GM18519 (cell line): ENCODE measurements around the gene SLC26A1.

Source experiments
- ATAC-seq: cut with Tn5 transposase; IDR thresholded peaks from one replicate; pipeline ENCODE4 v1.9.1; 2021; ENCODE audit warnings: mild to moderate bottlenecking, moderate library complexity; ENCODE audit not compliant: unreplicated experiment, low FRiP score

SLC26A1 gene

DNA sequence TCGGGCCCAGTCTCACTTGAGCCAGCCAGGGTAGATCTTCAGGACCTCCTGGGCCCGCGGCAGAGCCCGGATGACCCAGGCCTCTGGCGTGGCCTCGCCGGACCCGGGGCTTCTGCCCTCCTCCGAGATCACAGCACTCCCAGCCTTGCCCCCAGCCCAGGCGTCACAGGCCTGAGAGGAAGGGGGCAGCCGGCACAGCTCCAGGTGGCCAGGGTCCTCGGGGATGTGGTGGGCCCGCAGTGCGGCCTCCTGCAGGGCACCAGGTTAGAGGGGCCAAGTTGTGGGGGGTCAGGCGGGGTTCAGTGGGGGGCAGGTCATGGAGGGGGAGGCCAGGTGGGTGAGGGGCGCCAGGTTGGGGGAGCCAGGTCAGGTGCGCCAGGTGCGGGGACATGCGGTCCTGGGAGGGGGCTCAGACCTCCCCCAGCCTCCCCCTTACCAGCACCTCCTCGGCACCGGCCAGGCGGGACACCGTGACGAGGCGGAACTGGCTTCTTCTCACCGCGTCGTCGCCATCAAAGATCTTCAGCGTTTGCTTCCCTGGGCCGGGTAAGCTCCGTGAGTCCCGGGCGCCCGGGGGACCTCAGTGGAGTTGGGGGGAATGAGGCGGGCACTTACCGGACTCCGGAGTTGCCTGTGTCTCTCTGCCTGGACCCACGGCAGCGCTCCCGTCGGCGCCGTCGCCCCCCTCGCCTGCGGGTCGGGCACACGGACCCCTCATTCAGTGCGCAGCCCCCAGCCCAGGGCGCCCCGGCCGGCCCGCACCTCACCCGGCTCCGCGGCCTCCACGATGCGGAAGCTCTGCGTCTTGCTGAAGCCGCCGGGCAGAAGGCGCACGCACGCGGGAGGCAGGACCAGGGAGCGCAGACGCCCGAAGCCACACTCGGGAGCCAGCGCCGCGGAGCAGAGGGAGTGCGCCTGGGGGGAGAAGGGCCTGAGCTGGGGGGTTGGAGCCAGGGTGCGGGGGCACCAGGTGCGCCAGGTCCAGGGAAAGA is 25.8 kb downstream of the SLC26A1 start:
- no peak for ATAC-seq

DNA sequence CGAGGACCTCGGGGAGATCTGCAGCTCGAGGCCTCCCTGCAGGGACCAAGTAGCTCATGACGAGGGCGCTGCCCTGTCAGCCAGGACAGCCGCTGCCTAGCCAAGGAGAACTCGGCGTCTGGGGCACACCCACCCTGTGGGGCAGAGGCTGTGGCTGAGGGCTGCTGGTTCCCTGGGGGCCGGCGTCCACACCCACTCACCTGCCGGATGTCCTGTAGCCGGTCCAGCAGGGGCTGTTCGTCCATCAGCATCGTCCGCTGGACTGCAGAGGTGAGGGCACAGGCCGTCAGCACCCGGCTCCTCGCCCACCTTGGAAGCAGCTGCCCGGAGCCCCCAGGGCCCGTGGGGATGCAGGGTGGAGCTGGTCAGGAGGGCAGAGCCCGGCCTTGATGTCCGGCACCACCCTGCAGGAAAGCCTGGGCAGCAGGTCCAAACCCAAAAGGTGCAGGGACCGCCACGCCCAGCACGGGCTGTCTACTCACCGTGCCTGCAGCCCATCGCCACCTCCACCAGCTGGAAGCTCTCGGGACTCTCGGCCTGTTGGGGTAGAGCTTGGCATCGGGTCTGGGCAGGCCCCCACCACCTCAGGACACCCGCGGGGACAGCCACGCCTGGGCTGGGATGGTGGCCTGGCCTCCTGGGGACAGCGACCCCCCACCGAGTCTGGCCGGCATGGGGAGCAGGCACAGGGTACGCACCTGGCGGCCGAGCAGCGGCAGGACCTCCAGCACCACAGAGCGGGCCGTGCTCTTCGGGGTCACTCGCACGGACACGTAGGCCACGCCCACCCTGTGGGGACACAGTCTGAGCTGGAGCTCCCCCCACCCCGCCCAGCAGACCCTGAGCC is 26.7 kb downstream of the SLC26A1 start:
- no peak for ATAC-seq

DNA sequence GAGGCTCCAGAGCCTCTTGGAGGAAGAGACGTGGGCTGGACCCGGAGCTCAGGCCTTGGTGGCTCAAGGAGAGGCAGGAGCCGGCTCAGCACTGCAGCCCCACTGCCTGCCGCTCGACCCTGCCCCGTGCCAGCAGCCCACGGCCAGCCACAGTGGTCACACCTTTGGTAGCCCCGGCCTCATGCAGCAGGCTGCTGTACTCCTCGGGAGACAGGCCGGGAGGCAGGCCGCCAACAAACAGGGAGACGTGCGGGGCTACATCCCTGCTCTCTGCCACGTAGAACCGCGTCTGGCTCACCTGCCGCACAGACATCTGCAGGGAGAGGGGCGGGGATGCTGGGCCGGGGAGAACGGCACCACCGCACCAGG is 27.5 kb downstream of the SLC26A1 start:
- no peak for ATAC-seq

DNA sequence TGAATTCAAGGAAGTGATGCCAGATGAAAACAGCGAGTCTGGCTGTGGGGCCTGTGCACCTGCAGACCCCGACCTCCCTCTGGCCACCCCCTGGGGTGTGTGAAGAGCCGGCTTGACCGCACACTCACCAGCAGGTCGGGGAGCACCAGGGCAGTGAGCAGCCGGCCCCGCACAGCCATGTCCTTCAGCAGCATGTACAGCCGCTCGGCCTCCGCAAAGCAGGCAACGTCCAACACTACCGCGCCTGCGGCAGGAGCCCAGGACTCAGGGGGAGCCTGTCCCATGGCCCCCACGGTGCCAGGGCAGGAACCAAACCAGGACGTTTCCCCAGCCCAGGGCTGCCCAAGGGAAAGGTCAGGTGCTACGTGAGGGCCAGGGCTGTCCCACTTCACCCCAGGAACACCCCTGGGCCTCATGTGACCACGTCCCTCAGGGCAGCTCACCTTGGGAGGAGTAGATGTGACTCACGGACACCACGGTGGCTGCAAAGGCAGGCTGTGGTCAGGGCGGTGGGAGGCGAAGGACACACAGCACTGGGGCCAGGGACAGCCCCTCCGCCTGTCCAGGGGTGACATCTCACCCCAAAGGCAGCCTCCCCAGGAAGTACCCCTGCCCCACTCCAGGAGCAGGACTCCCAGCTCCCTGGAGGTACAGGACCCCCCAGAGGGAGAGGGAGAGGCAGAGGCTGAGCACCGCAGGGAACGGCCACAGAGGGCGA is 28.0 kb downstream of the SLC26A1 start:
- ATAC-seq, result no peak

DNA sequence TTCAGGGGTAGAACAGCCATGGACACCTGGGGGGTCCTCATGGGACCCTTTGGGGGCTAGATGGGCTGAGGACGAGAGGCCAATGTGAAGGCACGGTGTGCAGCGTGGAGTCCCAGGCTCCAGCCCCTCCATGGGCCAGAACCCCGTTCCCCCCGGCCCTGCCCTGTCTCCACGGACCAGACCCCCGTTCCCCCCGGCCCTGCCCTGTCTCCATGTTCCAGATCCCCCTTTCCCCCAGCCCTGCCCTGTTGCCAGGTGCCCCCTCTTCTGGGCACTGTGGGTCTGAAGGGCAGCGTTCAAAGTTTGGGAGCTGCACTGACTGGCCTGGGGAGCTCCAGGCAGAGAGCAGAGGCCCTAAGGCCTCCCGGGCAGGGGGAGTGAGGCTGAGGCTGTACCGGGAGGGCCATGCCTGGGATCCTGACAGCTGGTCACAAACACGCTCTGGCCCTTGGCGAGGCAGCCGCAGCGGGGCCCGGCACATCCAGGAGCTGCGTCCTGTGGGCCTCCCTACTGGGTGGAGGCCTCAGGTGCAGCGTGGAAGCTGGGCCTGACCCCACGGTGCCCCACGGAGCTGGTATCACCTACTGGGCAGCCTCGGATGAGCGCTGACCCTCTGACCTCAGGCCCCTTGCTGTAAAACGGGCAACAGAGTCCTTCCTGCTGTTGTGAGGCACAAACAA is 28.7 kb downstream of the SLC26A1 start:
- no peak for ATAC-seq

DNA sequence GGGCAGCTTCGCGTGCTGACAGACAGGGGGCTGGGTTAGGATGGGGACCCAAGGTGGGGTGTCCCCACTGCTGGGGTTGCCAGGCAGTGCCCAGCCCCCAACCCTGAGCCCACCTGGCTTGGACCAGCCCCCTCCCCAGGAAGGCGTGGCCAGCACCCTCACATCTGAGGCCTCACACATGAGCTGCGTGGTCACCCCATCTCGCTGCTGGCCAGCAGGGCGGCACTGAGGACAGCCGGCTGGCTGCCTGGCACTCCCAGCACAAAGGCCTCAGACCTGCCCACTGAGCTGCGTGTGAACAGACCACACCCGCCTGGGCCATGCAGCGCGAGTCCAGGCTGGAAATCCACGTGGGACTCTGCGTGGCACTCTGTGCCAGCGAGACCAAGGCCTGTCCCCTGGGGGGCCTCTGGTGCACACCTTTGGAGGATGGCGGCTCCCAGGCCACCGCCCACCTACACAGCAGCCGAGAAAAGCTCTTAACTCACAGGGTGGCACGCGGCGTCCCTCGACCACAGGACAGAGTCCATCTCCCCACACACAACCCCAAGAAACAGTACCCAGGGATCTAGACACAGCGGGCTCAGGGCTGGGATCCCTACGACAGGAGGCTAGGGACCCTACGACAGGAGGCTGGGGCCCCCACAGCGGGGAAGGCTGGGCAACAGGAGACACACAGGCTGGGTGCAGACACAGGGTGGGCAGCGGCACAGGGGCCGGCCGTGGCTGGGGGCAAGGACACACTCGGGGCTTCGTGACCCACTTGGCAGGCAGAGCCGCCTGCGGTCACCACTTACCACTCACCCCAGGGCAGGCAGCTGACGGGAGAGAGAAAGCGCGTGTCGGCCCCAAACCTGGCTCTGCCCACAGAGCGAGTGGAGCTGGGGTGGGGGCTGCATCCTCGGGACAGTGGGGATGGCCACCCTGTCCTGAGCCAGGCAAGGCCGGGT is 29.7 kb downstream of the SLC26A1 start:
- ATAC-seq, result no peak

DNA sequence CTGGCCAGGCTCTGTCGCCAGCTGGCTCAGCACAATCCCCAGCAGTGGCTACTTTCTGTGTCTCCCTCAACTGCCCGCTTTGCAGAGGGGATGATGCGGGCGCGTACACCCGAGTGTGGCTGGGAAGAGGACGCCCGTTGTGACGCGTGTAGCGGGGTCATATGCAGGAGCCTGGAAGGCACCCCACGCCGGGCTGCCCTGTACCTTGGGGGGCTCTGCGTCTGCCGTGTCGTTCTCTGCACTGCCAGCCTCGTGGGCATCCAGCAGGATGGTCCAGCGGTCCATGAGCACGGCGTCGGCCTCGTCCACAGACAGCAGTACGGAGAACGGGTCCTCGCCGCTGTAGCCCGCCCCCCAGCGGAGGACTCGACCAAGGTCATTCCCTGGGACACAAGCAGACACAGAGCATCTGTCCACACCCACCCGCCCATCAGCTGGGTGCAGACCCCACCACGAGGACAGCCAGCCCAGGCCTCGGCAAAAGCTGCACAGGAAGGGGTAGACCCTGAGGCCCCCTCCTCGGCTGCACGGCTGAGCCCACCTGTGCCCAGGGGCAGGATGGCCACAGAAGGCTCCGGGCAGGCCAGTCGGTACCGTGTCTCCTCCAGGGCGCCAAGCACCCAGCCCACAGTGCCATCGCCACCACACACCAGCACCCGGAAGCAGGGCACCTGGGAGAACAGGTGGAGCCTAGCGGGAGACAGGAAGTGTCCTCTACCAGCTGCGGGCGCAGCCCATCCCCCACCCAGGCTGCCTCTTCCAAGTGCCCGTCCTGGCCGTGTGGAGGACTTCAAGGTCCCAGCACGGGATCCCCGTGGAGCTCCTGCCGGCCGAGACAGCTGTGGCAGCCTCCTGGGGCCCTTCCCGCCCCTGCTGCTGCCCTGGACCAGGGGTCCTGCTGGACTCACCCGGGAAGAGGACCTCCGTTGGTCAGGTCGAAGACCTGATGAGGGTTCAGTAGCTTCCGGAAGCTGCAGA is 30.7 kb downstream of the SLC26A1 start:
- ATAC-seq, result no peak

DNA sequence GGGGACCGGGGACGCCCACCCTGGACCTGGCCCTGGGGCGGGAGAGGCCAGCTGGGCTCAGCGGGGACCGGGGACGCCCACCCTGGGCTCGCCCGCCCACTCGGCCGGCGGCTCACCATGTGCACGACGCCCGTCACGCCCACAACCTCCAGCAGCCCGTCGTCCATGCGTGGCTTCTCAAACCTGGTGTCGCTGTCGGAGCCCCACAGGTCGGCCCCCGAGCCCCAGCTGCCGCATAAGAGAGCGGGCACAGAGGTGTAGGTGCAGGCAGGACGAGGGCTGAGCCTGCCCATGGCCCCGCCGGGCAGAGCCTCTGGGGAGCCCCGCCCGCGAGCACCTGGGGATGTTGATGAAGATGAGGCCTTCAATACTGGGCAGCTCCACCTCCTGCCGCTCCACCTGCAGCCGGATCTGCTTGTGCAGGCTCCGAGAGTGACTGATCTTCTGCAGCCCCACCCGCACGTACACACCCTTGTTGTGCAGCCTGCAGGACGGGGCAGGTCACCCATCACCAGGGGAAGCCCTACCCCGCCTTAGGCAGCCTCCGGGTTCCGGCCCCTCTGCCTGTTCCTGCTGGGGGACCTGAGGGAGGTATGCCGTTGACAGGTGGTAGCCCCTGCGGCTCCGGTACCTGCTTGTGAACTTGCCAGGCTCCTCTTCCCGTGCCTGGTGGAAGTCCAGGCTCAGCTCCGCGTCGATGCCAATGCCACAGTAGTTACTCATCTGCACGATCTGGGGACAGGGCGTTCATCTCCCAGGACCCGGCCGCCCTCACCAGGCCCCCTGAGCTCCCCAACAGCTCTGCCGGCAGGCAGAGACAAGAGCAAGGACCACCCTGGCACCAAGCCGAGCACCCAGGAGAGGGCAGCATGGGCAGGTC is 31.6 kb downstream of the SLC26A1 start:
- ATAC-seq, result no peak

DNA sequence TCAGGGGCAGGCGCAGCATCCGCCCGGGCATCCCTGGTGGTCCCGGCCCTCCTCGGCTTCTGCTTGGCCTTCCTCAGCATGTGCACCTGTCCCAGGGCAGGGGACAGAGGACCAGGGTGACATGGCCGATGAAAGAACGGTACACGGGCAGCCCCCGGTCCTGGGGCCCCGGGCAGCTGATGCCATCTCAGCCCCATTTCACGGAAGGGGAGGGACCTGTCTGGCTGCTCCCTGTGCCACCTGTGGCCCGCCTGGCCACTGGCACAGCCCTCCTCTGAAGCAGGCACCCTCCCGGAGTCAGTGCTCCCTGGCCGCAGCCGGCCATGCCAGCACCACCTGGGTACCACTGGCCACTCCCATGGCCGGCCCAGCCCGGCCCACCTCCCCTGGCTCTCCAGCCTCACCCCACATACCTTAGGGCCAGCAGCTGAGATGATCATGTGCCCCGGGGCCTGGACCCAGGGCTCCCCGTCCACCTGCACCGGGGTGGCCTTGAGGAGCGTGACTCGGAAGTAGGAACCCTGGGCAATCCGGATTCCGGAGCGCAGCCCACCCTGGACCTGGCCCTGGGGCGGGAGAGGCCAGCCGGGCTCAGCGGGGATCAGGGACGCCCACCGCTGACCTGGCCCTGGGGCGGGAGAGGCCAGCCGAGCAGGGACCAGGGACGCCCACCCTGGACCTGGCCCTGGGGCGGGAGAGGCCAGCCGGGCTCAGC is 32.4 kb downstream of the SLC26A1 start:
- ATAC-seq, result no peak

DNA sequence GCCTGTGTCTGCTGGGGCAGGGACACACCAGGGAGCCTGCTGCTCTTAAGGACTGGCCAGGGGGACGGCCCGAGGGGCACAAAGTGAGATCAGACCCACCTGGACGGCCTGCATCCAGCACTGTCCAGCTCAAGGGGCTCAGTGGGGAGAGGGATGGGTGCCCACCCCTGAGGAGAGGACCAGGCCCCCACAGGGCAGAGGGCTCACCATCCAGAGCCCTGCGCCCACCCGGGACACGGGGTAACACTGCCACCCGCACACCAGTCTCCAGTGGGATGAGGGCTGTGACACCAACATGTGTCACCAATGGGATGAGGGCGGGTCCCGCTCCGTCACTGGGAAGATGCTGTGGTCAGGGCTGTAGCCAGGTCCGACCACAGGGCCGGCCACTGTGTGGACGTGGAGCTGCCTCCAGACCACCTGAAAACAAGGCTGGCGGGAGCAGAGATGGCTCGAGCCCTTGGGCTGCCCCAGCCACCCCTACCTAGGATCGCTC is 33.0 kb downstream of the SLC26A1 start:
- ATAC-seq, result no peak

DNA sequence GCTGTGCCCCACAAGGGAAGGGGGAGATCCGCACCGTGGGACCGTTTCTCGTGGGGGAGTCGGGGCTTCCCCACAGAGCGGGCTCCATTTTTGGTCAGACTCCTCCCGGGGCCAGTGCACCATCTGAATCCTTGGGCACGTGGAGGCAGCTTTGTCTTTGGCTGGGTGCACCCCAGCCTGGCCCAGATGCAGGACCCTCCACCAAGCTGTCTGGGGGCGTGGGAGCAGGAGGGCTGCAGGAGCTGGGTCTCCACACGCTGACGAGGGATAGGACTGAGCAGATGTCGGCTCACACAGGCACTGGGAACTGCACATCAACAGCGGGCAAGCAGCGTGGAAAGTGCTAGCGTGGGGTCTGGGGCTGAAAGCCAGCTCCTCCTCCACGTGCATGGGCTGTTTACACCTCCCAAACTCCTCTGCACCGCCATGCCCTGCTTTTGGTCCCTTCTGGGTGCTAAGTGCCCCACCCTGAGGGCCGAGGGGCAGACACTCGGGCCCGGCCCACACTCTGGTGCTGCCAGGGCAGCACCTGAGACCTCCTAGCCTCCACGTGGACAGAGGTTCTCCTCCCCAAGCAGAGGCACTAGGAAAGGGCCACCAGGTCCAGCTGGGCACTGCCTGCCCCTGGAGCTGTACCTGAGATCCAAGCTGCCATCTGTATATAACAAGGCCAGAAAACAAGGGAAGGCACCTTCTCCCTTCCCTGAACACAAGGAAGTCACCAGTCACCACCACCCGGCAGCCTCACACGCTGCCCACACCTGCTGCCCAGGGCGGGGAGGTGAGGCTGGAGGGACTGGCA is 33.7 kb downstream of the SLC26A1 start:
- ATAC-seq, result no peak

DNA sequence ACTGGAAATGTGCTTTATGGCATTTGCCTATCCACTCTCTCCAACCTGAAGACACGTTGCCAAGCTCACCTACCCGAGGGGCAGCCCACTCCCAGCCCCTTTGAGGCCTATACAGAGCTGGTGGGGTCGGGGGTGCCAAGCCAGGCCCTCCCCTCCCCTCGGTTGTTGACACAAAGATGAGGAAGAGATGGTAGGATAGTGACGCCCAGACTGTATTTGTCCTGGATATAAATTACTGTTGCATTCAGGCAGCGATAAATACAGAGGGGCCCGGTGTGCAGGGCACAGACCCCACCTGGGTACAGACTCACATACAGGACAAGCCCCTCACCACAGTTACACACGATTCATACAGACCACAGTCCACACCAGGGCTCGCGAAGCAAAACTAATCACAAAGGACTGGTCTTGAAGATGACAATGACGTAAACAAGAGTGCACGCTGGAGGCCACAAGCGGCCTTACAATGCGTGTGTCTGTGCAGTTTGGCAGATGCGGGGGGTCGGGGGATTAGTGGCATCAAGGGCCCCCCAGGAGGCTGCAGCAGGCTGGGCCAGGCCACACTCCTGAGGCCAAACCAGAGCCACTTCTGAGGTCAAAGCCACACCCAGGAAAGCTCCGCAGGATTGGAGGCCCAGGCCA is 34.4 kb downstream of the SLC26A1 start:
- ATAC-seq, result no peak

DNA sequence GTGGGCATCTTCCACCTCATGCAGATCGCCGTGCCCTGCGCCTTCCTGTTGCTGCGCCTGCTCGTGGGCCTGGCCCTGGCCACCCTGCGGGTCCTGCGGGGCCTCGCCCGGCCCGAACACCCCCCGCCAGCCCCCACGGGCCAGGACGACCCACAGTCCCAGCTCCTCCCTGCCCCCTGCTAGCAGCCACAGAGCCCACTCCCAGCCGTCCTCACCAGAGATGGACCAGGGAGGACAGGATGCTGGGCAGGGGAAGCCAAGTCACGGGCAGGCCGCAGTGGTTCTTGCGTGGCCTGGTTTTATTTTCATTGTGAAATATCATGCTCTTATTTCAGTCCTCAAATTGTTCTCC is 34.9 kb downstream of the SLC26A1 start:
- ATAC-seq, result no peak

DNA sequence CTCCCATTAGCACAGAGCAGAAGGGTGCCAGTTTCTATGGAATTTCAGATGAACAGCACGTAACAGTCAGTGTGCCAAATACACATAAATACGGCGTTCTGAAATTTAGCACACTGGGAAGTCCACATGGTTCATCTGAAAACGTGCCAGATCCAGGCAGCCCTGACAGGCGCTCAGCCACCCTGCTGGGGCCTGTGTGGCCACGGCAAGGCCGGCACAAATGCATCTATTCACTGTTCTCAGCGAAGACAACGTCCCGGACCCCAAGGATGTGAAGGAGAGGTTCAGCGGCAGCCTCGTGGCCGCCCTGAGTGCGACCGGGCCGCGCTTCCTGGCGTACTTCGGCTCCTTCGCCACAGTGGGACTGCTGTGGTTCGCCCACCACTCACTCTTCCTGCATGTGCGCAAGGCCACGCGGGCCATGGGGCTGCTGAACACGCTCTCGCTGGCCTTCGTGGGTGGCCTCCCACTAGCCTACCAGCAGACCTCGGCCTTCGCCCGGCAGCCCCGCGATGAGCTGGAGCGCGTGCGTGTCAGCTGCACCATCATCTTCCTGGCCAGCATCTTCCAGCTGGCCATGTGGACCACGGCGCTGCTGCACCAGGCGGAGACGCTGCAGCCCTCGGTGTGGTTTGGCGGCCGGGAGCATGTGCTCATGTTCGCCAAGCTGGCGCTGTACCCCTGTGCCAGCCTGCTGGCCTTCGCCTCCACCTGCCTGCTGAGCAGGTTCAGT is 35.5 kb downstream of the SLC26A1 start:
- no peak for ATAC-seq

DNA sequence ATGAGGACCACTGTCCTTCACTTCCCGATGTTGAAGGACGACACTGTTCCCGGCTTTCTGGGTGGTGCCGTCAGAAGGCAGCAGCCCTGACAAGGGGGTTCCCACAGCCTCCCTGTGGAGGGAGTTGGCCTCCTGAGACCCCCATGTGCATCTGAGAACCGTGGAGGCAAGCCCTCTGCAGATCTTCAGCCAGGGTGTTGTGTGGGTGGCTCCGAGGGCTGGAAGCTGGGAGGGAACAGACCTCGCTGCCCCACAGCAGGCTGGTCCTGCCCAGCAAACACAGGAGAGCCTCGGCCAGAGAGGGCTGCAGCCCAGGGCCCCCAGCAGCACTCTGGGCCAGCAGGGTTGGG is 36.0 kb downstream of the SLC26A1 start:
- no peak for ATAC-seq
